Measurements from ENCODE around the gene ORAI1. TPM values are rescaled to one million over a fixed set of nuclear protein-coding genes. Genes with fewer than 3 reads are reported as not detected.
"Not testable (repeated sequence)": the region's sequence is repeated elsewhere in the genome, so short reads cannot be mapped to it uniquely, and the experiment has no call there.

Gene ORAI1
- polyA plus RNA-seq, 1 donor: 54.7 TPM

GRCh38 chr12:121603581-121603980, 22.7 kb upstream of the ORAI1 start:
- no peak for DNase-seq (ENCODE audit: low read depth)

GRCh38 chr12:121608301-121608700, 18.0 kb upstream of the ORAI1 start:
- DNase-seq (ENCODE audit: low read depth): no peak

- no peak for DNase-seq (ENCODE audit: low read depth)
Measured at GRCh38 chr12:121610239-121611149, 15.8 kb upstream of the ORAI1 start.

GRCh38 chr12:121611306-121611705, 15.0 kb upstream of the ORAI1 start:
- DNase-seq (ENCODE audit: low read depth): no peak

GRCh38 chr12:121613462-121613861, 12.9 kb upstream of the ORAI1 start:
- DNase-seq (ENCODE audit: low read depth): no peak

DNA sequence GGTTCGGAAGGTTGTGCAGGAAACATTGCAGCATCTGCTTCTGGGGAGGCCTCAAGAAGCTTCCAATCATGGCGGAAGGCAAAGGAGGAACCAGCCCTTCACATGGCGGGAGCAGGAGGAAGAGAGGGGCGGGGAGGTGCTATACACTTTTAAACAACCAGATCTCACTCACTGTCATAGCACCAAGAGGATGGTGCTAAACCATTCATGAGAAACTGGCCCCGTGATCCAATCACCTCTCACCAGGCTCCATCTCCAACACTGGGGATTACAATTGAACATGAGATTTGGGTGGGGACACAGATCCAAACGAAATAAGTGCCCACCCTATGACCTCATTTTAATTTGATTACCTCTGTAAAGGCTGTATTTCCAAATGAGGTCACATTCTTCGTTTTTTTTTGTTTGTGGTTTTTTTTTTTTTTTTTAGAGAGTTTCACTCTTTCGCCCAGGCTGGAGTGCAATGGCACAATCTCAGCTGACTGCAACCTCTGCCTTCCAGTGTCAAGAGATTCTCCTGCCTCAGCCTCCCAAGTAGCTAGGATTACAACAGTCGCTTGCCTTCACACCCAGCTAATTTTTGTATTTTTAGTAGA, 11.4 kb upstream of the ORAI1 start:
- DNase-seq (ENCODE audit: low read depth): no peak

GRCh38 chr12:121618659-121619233, 7.6 kb upstream of the ORAI1 start:
- no peak for DNase-seq (ENCODE audit: low read depth)

GRCh38 chr12:121620333-121620891, 5.9 kb upstream of the ORAI1 start:
- DNase-seq (ENCODE audit: low read depth): no peak

DNA sequence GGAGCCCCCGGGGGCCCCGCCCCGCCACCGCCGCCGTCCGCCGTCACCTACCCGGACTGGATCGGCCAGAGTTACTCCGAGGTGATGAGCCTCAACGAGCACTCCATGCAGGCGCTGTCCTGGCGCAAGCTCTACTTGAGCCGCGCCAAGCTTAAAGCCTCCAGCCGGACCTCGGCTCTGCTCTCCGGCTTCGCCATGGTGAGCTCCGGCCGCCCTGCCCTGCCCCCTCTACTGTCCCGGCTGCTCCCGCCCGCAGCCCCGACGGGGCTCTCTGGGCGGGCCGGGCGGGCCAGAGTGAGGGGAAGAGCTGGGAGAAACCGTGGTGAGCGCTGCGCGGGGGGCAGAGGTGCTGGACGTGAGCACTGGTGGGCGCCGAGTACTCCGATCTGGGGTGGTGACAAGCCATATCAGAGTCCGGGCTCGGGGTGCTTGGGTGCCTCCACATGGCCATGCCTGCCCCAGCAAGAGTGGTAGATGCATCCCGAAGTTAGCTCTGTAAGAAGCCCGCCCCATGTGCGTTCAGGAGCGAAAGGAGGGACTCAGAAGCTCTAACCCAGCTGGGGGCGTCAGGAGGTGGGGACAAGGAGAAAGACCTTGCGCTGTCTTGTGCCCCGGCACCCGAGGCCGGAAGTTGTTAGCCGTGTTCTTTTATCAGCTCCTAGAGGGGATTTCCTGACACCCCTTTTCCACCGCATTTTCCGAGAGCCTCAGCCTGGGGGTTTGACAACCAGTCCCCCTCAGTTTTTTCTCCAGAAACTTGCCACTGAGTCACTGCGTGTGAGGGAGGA, 717 bp downstream of the ORAI1 start:
- no peak for DNase-seq (ENCODE audit: low read depth)

- DNase-seq (ENCODE audit: low read depth): no peak
Measured at GRCh38 chr12:121628037-121628436, 1.7 kb downstream of the ORAI1 start.

DNA sequence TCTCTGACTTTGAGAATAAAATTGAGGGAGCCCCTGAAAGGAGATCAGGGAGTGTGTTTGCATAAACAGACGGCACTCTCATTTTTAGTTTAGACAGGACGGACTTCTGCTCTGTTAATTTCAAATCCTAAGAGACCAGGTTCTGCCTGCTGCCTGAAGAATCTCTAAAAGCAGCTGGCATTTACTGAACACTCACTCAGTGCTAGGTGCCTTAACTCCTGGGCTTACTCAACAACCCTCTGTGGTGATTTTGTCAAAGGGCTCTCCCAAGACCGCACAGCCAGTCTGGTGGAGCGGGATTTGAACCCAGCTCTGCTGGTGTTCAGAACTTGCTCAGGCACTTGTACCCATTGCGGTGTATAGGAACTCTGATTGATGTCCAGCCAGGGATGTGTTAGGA, 2.2 kb downstream of the ORAI1 start:
- no peak for DNase-seq (ENCODE audit: low read depth)

- DNase-seq (ENCODE audit: low read depth): no peak
Measured at GRCh38 chr12:121630791-121631355, 4.5 kb downstream of the ORAI1 start.

GRCh38 chr12:121632069-121632970, 6.0 kb downstream of the ORAI1 start:
- no peak for DNase-seq (ENCODE audit: low read depth)

- not testable (repeated sequence) for DNase-seq (ENCODE audit: low read depth)
Measured at GRCh38 chr12:121633833-121634196, 7.5 kb downstream of the ORAI1 start.

GRCh38 chr12:121634836-121635235, 8.5 kb downstream of the ORAI1 start:
- DNase-seq (ENCODE audit: low read depth): no peak

DNA sequence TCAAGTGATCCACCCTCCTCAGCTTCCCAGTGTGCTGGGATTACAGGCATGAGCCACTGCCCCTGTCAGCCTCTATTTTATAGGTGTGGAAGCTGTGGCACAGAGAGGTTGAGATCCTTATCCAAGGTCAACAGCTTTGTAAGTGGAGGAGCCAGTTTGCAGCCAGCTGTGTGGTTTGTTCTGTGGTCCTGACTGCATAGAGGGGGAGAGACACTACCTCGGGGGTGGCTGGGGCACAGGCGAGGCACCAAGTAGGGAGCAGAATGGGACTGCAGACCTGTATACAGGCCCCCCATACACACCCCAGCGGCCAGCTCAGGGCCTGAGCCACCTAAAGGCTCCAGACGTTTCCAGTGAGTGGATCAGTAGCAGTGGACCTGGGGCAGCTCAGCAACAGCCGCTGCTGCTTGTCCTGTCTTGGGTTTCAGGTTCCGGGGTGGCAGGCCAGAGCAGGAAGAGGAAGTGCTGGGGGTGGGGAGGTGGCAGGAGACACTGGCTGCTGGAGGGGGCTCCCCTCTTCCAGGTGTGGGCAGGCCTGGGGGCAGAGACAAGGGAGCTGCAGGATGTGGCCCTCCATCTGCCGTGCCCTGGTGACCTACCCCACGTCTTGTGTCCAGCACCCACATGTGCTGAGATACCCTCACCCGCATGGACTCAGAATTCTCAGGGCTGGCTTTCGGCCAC, 11.0 kb downstream of the ORAI1 start:
- DNase-seq (ENCODE audit: low read depth): no peak

DNA sequence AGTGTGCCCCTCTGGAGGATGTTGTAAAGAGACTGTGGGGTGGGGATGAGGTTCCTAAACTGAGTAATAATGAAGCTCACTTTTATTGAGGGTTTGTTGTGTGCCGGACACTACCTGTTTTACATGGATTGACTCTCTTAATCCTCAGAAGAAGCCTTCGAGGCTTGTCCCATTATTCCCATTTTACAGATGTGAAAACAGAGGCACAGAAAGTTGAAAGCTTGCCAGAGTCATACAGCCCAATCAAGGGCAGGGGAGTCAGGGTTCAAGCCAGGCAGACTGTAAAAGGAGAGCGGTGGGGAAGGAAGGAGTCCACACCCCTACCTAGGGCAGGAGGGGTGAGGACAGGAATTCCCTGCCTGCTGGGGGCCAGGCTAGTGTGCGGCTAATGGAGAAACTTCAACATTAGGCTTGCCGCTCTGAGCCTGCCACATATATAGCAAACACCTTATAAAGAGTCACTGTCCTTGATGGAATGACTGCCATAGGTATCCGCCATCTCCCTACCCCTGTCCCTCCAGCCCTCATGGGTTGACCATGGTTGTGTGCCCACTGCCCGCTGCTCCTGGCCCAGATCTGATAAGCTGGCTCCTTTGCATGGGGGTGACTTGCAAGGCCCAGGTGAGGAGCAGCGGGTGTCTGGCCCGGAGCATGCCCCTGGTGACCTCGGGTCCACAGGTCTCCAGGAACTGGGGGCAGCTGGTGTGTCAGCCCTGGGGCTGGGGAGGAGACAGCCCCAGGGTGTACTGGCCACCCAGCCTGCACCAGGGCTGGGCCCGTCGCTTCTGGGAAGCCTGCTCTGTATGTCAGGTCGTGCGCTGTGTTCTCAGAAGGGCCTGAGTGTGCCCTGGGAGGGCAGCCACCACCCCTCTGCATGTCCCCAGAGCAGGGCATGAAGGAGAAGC, 12.2 kb downstream of the ORAI1 start:
- no peak for DNase-seq (ENCODE audit: low read depth)

- no peak for DNase-seq (ENCODE audit: low read depth)
Measured at GRCh38 chr12:121641343-121641630, 15.0 kb downstream of the ORAI1 start.

GRCh38 chr12:121648458-121649028, 22.2 kb downstream of the ORAI1 start:
- no peak for DNase-seq (ENCODE audit: low read depth)

Measured in forelimb muscle (tissue), 1 donor.